ENCODE measurements around the gene OR2D3.

GRCh38 chr11:6925636-6926207 is 4.9 kb downstream of the OR2D3 start:
- TF ChIP-seq CTCF (IDR thresholded peaks at IDR 0.05) (no peak), POLR2A (IDR thresholded peaks at IDR 0.05) (no peak)

All from vagina (tissue), 2 donors.